Astrocyte of the cerebellum (primary cell): ENCODE measurements around the gene NMRK1.

Experiments used
- DNase-seq: peaks from one replicate; pipeline ENCODE4 v3.0.0-alpha.2; 2011; ENCODE audit warnings: low read depth
- H3K4me3 ChIP-seq: 2 replicates; pipeline ENCODE4 v1.5.1; 2011; ENCODE audit warnings: mild to moderate bottlenecking, low read depth, low read length, moderate library complexity
- in situ Hi-C: cut with HindIII; loops from 2 replicates; pipeline ENCODE4 v1.10.0; 2017; ENCODE audit warnings: low sequenced_read_pairs
- TF ChIP-seq, protein P1 (sequence below): IDR thresholded peaks from 2 replicates; pipeline ENCODE4 v1.5.1; 2012; ENCODE audit warnings: low read length, low read depth, moderate library complexity, mild to moderate bottlenecking; ENCODE audit errors: missing control alignments

Gene NMRK1

DNA sequence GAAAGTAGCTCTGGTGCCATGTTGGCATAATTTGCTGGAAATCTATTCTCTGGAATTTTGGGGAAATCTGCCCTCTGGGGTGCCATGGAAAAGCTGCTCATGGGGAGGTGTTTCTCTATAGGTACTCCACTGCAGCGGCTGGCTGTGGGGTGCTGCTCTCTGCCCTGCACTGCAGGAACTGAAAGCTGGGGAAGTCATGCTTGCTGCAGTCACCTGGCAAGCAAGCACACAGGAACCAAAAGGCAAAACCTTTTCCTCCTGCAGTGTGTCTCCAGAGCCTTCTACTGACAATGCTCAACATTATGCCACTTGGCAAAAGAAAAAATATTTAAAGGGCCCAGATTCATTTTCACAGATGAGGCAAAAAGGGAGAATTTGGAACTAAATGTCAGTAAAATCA lies 34.1 kb downstream of the NMRK1 start:
- DNase-seq = no peak
- TF ChIP-seq, protein P1, sequence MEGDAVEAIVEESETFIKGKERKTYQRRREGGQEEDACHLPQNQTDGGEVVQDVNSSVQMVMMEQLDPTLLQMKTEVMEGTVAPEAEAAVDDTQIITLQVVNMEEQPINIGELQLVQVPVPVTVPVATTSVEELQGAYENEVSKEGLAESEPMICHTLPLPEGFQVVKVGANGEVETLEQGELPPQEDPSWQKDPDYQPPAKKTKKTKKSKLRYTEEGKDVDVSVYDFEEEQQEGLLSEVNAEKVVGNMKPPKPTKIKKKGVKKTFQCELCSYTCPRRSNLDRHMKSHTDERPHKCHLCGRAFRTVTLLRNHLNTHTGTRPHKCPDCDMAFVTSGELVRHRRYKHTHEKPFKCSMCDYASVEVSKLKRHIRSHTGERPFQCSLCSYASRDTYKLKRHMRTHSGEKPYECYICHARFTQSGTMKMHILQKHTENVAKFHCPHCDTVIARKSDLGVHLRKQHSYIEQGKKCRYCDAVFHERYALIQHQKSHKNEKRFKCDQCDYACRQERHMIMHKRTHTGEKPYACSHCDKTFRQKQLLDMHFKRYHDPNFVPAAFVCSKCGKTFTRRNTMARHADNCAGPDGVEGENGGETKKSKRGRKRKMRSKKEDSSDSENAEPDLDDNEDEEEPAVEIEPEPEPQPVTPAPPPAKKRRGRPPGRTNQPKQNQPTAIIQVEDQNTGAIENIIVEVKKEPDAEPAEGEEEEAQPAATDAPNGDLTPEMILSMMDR = no peak
- H3K4me3 ChIP-seq = no peak overlapping the region
- in situ Hi-C loops = loop anchor here (25.0 kb wide), 1 partner anchor 242 kb away; no protein-coding TSS in a partner anchor

DNA sequence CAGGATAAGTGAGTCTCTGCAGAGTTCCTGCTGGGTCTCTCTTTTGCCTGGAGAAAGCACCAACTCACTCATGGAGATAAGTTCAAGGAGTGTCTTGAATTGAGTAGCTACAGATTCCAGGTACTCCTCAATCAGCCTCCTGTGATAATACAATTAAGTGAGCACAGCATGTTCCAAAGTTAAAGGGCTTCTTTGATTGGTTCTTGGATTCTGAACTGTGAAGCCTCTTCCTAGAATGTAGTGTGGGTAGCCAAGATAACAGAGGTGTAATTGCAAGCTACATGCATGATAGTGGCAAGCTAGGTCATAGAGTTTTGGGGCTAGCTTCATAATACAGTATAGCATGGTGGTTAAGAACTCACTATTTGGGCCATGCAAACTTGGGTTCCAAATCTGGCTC lies 36.7 kb downstream of the NMRK1 start:
- no peak for DNase-seq
- TF ChIP-seq, protein P1 = no peak
- no peak overlapping the region for H3K4me3 ChIP-seq
- in situ Hi-C loops = loop anchor here (25.0 kb wide), 1 partner anchor 239 kb away; no protein-coding TSS in a partner anchor

DNA sequence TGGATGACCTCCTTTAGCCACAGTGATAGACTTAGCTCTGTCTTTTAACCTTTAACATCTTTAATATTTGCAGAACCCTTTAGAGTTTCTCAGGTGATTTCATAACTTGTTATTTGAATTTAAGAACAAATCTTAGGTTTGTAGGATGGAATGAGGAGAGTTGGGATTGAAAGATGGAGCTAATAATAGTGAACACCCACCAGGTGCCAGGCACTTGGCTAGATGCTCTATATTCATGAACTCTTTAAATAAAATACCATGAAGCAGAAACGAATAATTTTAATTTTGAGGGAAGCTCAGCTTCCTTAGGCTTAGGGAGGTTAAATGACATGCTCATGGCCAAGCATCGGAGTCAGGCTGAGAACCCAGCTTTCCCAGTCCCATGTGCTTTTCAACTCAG lies 40.4 kb downstream of the NMRK1 start:
- TF ChIP-seq, protein P1 = no peak
- DNase-seq = no peak
- no peak overlapping the region for H3K4me3 ChIP-seq
- in situ Hi-C loops = no loop called here

DNA sequence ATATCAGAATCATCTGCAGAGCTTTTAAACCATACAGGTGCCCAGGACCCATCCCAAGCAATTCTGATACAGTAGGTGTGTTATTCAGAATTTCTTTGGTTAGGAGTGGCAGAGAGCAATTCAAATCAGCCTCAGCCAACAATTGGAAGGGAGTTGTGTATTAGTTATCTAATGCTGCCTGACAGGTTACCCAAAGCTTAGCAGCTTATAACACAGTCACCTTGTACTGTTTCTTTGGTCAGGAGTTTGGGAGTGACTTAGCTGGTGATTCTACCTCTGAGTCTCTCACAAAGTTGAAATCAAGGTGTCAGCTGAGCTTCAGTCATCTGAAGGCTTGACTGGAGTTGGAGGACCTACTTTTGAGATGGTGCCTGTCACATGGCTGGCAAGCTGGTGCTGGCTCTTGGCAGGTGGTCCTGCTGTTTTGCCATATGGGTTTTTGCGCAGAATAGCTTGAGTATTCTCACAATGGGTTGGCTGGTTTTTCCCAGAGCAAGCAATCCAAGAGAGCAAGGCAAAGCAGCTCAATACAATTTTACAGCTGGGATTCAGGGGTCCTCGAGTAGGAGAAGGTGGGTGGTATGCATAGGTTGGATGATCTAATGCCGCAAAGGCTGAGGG lies 41.1 kb downstream of the NMRK1 start:
- in situ Hi-C loops = no loop called here
- TF ChIP-seq, protein P1 = no peak
- H3K4me3 ChIP-seq = no peak overlapping the region
- no peak for DNase-seq

DNA sequence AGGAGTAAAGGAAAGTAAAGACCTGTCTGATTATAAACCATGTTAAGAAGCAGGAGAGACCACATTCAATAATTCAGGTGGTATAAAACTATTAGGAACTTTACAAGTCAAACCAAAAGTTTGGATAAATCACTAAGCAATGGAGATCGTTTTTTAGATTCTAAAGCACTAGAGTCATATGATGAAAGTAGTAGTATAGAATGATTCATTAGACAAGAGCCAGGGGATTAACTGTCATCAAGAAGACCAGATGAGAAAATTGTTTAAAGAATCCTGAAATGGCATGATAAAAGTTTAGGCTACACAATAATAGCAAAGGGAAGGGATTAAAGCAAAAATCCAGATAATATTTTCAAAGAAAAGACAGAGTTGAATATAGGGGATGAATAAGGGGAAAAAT lies 46.9 kb downstream of the NMRK1 start:
- in situ Hi-C loops = no loop called here
- DNase-seq = no peak
- H3K4me3 ChIP-seq = no peak overlapping the region
- TF ChIP-seq, protein P1 = no peak

DNA sequence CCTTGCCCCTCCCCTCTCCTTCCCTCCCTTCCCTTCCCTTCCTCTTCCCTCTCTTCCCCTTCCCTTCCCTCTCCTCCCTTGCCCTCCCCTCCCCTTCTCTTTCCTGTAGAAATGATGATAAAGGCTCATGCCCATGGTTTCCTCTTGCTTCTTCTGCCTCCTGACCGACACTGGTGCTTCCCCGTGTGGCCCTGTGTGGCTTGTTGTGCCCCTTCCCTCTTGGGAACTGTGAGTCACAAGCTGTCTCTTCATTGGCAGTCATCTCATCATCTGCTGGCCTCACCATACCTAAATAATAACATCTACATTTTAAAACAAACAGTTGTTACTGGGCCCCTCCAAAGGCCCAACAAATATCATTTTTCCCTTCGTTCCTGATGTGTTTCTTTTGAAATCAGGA lies 48.2 kb downstream of the NMRK1 start:
- TF ChIP-seq, protein P1 = no peak
- DNase-seq = no peak
- in situ Hi-C loops = no loop called here
- no peak overlapping the region for H3K4me3 ChIP-seq
